ENCODE results near the gene SPIC.

SPIC gene

DNA sequence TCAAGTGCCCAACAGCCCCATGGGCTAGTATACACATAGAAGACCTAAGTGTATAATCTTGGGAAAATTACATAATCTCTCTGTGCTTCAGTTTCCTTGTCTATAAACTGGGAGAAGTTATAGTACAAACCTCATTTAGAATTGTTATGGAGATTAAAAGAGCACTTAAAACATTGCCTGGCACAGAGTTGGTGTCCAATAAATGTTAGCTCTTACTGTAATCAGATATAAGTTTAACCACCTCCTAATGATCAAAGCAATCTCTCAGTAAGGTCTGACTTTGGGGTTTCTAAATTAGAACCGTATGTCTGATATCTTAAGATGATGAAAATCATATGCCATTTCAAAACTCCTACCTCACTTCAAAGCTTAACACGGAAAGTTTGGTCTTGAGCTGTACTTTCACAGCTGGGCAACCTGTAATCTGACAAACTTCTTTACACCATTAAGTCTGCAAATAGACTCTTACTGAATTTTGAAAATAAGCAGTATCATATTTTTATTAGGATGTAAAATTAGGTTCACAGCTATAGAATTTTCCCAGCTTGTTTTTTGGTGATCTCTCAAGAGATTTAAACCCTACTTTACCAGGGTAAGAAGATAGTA, 61.0 kb downstream of the SPIC start (continued):
- TF ChIP-seq, protein P1, sequence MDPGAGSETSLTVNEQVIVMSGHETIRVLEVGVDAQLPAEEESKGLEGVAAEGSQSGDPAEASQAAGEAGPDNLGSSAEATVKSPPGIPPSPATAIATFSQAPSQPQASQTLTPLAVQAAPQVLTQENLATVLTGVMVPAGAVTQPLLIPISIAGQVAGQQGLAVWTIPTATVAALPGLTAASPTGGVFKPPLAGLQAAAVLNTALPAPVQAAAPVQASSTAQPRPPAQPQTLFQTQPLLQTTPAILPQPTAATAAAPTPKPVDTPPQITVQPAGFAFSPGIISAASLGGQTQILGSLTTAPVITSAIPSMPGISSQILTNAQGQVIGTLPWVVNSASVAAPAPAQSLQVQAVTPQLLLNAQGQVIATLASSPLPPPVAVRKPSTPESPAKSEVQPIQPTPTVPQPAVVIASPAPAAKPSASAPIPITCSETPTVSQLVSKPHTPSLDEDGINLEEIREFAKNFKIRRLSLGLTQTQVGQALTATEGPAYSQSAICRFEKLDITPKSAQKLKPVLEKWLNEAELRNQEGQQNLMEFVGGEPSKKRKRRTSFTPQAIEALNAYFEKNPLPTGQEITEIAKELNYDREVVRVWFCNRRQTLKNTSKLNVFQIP (CRISPR knock-in tag; IDR thresholded peaks at IDR 0.05; ENCODE audit: borderline replicate concordance, low read depth) = no peak
- TF ChIP-seq CSDC2 (CRISPR knock-in tag; IDR thresholded peaks at IDR 0.05) = no peak

Measured in SK-N-SH treated with all-trans-retinoic acid at 6 μM for 48 hours (cell line).